IPS-20b (cell line): ENCODE measurements around the gene DAND5.

Source experiments
- H3K27ac ChIP-seq: one replicate; pipeline ENCODE4 v1.5.1; 2013; ENCODE audit warnings: low read length
- H3K27me3 ChIP-seq: 2 replicates; pipeline ENCODE4 v1.6.1; 2013; ENCODE audit warnings: mild to moderate bottlenecking, low read length, inconsistent platforms; ENCODE audit not compliant: insufficient read depth
- H3K36me3 ChIP-seq: 2 replicates; pipeline ENCODE4 v1.6.1; 2013; ENCODE audit warnings: low read depth, mild to moderate bottlenecking, inconsistent platforms, low read length, moderate library complexity; ENCODE audit not compliant: insufficient read depth
- H3K4me1 ChIP-seq: 2 replicates; pipeline ENCODE4 v1.6.1; 2013; ENCODE audit warnings: mild to moderate bottlenecking, control low read depth, inconsistent platforms, low read length, moderate library complexity; ENCODE audit not compliant: insufficient read depth
- H3K4me3 ChIP-seq: 2 replicates; pipeline ENCODE4 v1.5.1; 2013; ENCODE audit warnings: mild to moderate bottlenecking, low read length, inconsistent platforms
- H3K9ac ChIP-seq: 2 replicates; pipeline ENCODE4 v1.6.1; 2013; ENCODE audit warnings: low read depth, mild to moderate bottlenecking, inconsistent platforms, low read length, moderate library complexity
- H3K9me3 ChIP-seq: 2 replicates; pipeline ENCODE4 v1.6.1; 2013; ENCODE audit warnings: mild to moderate bottlenecking, low read depth, low read length, inconsistent platforms; ENCODE audit not compliant: insufficient read depth

DAND5 gene

GRCh38 chr19:13010038-13010991 is 40.9 kb downstream of the DAND5 start:
- Histone ChIP-seq H3K27me3 (peaks cover 100% of the 10 kb centered on the region), H3K36me3 (no peaks in the 10 kb centered on the region), H3K4me3 (no peak overlapping the region), H3K27ac (no peak overlapping the region), H3K4me1 (peaks cover 7% of the 10 kb centered on the region; the same call in 1 of the 2 replicates), H3K9me3 (peaks cover 8% of the 10 kb centered on the region; the same call in 1 of the 2 replicates), H3K9ac (no peak overlapping the region)

- H3K9ac ChIP-seq, result no peak overlapping the region
- H3K9me3 ChIP-seq, result peaks cover 8% of the 10 kb centered on the region; the same call in 1 of the 2 replicates
- H3K4me3 ChIP-seq, result no peak overlapping the region
- peaks cover 7% of the 10 kb centered on the region; the same call in 1 of the 2 replicates for H3K4me1 ChIP-seq
- no peaks in the 10 kb centered on the region for H3K36me3 ChIP-seq
- H3K27ac ChIP-seq, result no peak overlapping the region
- peaks cover 100% of the 10 kb centered on the region for H3K27me3 ChIP-seq
Measured at GRCh38 chr19:13010992-13011652, 41.7 kb downstream of the DAND5 start.

GRCh38 chr19:13011653-13012389 is 42.4 kb downstream of the DAND5 start:
- Histone ChIP-seq H3K9me3 (peaks cover 8% of the 10 kb centered on the region; the same call in 1 of the 2 replicates), H3K4me3 (no peak overlapping the region), H3K9ac (no peak overlapping the region), H3K27me3 (peaks cover 100% of the 10 kb centered on the region), H3K36me3 (no peaks in the 10 kb centered on the region), H3K27ac (no peak overlapping the region), H3K4me1 (peaks cover 9% of the 10 kb centered on the region; the same call in 1 of the 2 replicates)

GRCh38 chr19:13012390-13012689 is 43.0 kb downstream of the DAND5 start:
- H3K36me3 ChIP-seq, result no peaks in the 10 kb centered on the region
- H3K27me3 ChIP-seq, result peaks cover 100% of the 10 kb centered on the region
- no peak overlapping the region for H3K4me3 ChIP-seq
- peaks cover 8% of the 10 kb centered on the region; the same call in 1 of the 2 replicates for H3K9me3 ChIP-seq
- no peak overlapping the region for H3K27ac ChIP-seq
- H3K4me1 ChIP-seq, result peaks cover 14% of the 10 kb centered on the region; the same call in 1 of the 2 replicates
- H3K9ac ChIP-seq, result no peak overlapping the region

GRCh38 chr19:13012690-13013608 is 43.6 kb downstream of the DAND5 start:
- Histone ChIP-seq H3K9ac (no peak overlapping the region), H3K27ac (no peak overlapping the region), H3K9me3 (peaks cover 8% of the 10 kb centered on the region; the same call in 1 of the 2 replicates), H3K36me3 (no peaks in the 10 kb centered on the region), H3K4me3 (no peak overlapping the region), H3K4me1 (peaks cover 20% of the 10 kb centered on the region), H3K27me3 (peaks cover 100% of the 10 kb centered on the region)

- peaks cover 8% of the 10 kb centered on the region; the same call in 1 of the 2 replicates for H3K9me3 ChIP-seq
- no peak overlapping the region for H3K4me3 ChIP-seq
- H3K36me3 ChIP-seq, result no peaks in the 10 kb centered on the region
- H3K4me1 ChIP-seq, result peaks cover 24% of the 10 kb centered on the region
- no peak overlapping the region for H3K9ac ChIP-seq
- H3K27ac ChIP-seq, result no peak overlapping the region
- H3K27me3 ChIP-seq, result peaks cover 100% of the 10 kb centered on the region
Measured at GRCh38 chr19:13013649-13014048, 44.3 kb downstream of the DAND5 start.

GRCh38 chr19:13014101-13014920 is 44.9 kb downstream of the DAND5 start:
- Histone ChIP-seq H3K9ac (no peak overlapping the region), H3K4me1 (peaks cover 24% of the 10 kb centered on the region), H3K27me3 (peaks cover 100% of the 10 kb centered on the region), H3K27ac (no peak overlapping the region), H3K36me3 (no peaks in the 10 kb centered on the region), H3K4me3 (no peak overlapping the region), H3K9me3 (peaks cover 8% of the 10 kb centered on the region; the same call in 1 of the 2 replicates)

- Histone ChIP-seq H3K4me3 (no peak overlapping the region), H3K9ac (no peak overlapping the region), H3K27me3 (peaks cover 100% of the 10 kb centered on the region), H3K4me1 (peaks cover 29% of the 10 kb centered on the region), H3K27ac (no peak overlapping the region), H3K36me3 (no peaks in the 10 kb centered on the region), H3K9me3 (peaks cover 8% of the 10 kb centered on the region; the same call in 1 of the 2 replicates)
Measured at GRCh38 chr19:13014921-13015280, 45.5 kb downstream of the DAND5 start.

- H3K36me3 ChIP-seq, result no peaks in the 10 kb centered on the region
- no peak overlapping the region for H3K4me3 ChIP-seq
- H3K27me3 ChIP-seq, result peaks cover 100% of the 10 kb centered on the region
- peaks cover 8% of the 10 kb centered on the region; the same call in 1 of the 2 replicates for H3K9me3 ChIP-seq
- peaks cover 30% of the 10 kb centered on the region for H3K4me1 ChIP-seq
- H3K27ac ChIP-seq, result no peak overlapping the region
- H3K9ac ChIP-seq, result no peak overlapping the region
Measured at GRCh38 chr19:13015361-13016223, 46.2 kb downstream of the DAND5 start.
